Smooth muscle cell of the umbilical artery (primary cell): ENCODE measurements around the gene FAM90A26. TPM values are rescaled to one million over a fixed set of nuclear protein-coding genes. Genes with fewer than 3 reads are reported as not detected.

Experiments
- total RNA-seq: library from RNA; depleted of rRNA; stranded (reverse); fragments of >200 nt; gene quantifications from 2 replicates; pipeline ENCODE4 v1.2.3, GENCODE V29; 2014

The FAM90A26 gene
- not detected in 2 replicates for total RNA-seq

GRCh38 chr4:9169791-9170459, at the start of gene FAM90A26:
FAM90A26 (plus strand) TSS chr4:9170409; CDS start chr4:9173173, 2,764 bp downstream.

GRCh38 chr4:9210357-9210756, 40.1 kb downstream of the FAM90A26 start, which contains the start of gene USP17L10:
USP17L10 (plus strand) TSS chr4:9210657; CDS start chr4:9210657, 0 bp downstream.

GRCh38 chr4:9215105-9215504, 44.9 kb downstream of the FAM90A26 start, which contains the start of gene USP17L11:
USP17L11 (plus strand) TSS chr4:9215405; CDS start chr4:9215405, 0 bp downstream.

GRCh38 chr4:9219852-9220251, 49.6 kb downstream of the FAM90A26 start, which contains the start of gene USP17L12:
USP17L12 (plus strand) TSS chr4:9220152; CDS start chr4:9220152, 0 bp downstream.

GRCh38 chr4:9224596-9224995, 54.4 kb downstream of the FAM90A26 start, which contains the start of gene USP17L13:
USP17L13 (plus strand) TSS chr4:9224896; CDS start chr4:9224896, 0 bp downstream.

Other genes with a start within 250 kb of the FAM90A26 start
- not detected in 2 replicates for gene USP17L10, start 40.2 kb downstream of the FAM90A26 start, total RNA-seq
- not detected in 2 replicates for gene USP17L11, start 45.0 kb downstream of the FAM90A26 start, total RNA-seq
- gene USP17L12, start 49.7 kb downstream of the FAM90A26 start, total RNA-seq = not detected in 2 replicates
- gene USP17L13, start 54.5 kb downstream of the FAM90A26 start, total RNA-seq = not detected in 2 replicates
- not detected in 2 replicates for gene USP17L15, start 64.0 kb downstream of the FAM90A26 start, total RNA-seq
- not detected in 2 replicates for gene USP17L17, start 73.5 kb downstream of the FAM90A26 start, total RNA-seq
- gene USP17L18, start 78.2 kb downstream of the FAM90A26 start, total RNA-seq = not detected in 2 replicates
- not detected in 2 replicates for gene USP17L19, start 83.0 kb downstream of the FAM90A26 start, total RNA-seq
- not detected in 2 replicates for gene USP17L20, start 87.7 kb downstream of the FAM90A26 start, total RNA-seq
- gene USP17L21, start 92.5 kb downstream of the FAM90A26 start, total RNA-seq = not detected in 2 replicates
- not detected in 2 replicates for gene USP17L22, start 97.2 kb downstream of the FAM90A26 start, total RNA-seq
- not detected in 2 replicates for gene USP17L24, start 154.8 kb downstream of the FAM90A26 start, total RNA-seq
- gene USP17L25, start 159.5 kb downstream of the FAM90A26 start, total RNA-seq = not detected in 2 replicates
- not detected in 2 replicates for gene USP17L26, start 164.2 kb downstream of the FAM90A26 start, total RNA-seq
- not detected in 2 replicates for gene USP17L5, start 169.0 kb downstream of the FAM90A26 start, total RNA-seq
- not detected in 2 replicates for gene USP17L27, start 173.7 kb downstream of the FAM90A26 start, total RNA-seq
- not detected in 2 replicates for gene USP17L28, start 178.5 kb downstream of the FAM90A26 start, total RNA-seq
- gene USP17L29, start 183.2 kb downstream of the FAM90A26 start, total RNA-seq = not detected in 2 replicates
- gene USP17L30, start 192.7 kb downstream of the FAM90A26 start, total RNA-seq = not detected in 2 replicates